ENCODE measurements around the gene INPP5D.

The INPP5D gene

GRCh38 chr2:233213975-233214374 lies 153.8 kb downstream of the INPP5D start:
- no peak for DNase-seq

- no peak for DNase-seq
These were observed 157.8 kb downstream of the INPP5D start for GRCh38 chr2:233217892-233218377.

DNA sequence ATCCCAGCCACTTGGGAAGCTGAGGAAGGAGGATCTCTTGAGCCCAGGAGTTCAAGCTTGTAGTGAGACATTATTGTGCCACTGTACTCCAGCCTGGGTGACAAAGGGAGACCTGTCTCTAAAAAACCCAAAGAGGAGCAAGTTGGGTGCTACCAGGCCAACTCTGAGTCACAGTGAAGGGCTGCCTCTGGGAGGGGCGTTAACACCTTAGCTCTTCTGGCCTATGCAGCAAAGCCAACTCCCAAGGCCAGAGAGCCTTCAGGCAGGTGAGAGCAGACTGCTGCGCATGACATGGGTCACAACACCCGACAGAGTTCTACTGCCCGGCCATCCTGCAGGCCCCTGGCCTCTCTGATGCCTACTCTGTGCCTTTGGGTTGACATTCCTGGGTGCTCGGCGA lies 158.7 kb downstream of the INPP5D start:
- DNase-seq, result no peak

DNA sequence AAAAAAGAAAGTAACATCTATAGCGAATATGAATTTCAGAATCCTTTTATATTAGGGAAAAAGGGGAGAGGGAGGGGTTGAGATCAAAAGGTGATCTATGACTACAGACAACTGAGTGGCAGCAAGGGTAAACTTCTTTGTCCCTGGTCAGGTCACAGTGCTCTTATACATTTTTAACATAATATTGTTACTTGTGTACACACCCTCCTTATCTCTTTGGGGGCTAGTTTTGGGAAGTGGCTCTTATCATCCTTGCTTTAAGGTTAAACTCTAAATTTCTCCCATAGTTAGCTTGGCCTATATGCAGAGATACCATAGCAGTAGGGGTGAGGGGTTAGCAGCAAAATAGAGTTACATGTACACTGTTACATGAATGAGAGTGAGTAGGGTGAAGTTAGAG lies 159.7 kb downstream of the INPP5D start:
- no peak for DNase-seq

DNA sequence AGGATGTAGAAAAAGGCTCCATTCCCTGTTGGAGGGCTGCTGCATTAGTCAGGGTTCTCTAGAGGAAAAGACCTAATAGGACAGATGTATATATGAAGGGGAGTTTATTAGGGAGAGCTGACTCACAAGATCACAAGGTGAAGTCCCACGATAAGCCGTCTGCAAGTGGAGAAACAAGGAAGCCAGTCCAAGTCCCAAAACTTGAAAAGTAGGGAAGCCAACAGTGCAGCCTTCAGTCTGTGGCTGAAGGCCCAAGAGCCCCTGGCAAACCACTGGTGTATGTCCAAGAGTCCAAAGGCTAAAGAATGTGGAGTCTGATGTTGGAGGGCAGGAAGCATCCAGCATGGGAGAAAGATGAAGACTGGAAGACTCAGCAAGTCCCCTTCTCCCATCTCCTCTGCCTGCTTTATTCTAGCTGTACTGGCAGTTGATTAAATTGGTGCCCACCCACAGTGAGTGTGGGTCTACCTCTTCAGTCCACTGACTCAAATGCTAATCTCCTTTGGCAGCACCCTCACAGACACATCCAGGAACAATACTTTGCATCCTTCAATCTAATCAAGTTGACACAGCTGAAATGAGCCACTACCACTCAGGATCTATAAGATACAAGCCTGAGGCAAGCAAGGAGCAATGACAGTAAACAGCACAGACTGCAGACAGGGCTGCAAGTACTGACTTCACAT lies 161.4 kb downstream of the INPP5D start:
- DNase-seq, result no peak

- DNase-seq, result no peak
These were observed 163.1 kb downstream of the INPP5D start for GRCh38 chr2:233223059-233223894.

- DNase-seq, result no peak
These were observed 165.3 kb downstream of the INPP5D start for GRCh38 chr2:233225230-233226068.

GRCh38 chr2:233226511-233227031 lies 166.4 kb downstream of the INPP5D start:
- no peak for DNase-seq

DNA sequence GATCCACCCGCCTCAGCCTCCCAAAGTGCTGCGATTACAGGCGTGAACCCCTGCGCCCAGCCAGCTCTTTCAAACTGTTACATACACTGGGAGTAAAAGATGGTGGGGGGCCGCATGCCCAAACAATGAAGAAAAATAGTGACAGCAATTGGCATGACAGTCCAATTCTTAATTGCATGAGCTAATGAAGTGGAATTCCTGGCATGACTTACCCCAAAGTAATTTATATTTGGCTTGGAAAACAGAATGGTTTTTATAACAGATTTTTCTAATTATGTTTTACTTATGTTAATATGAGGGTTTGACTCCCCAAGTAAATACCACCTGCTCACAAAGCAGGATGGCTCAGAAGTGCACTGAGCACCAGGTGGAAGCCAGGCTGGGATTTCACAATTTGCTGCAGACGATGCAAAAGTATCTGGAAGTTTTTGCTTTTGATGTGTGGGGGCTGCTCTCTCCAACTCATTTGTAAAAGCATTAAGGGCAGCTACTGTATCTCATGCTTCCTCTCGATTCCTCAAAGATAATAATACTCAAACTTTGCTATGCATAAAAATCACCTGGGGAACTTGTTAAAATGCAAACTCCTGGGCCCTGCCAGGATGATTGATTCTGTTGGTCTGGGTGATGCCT lies 167.3 kb downstream of the INPP5D start:
- DNase-seq, result no peak

DNA sequence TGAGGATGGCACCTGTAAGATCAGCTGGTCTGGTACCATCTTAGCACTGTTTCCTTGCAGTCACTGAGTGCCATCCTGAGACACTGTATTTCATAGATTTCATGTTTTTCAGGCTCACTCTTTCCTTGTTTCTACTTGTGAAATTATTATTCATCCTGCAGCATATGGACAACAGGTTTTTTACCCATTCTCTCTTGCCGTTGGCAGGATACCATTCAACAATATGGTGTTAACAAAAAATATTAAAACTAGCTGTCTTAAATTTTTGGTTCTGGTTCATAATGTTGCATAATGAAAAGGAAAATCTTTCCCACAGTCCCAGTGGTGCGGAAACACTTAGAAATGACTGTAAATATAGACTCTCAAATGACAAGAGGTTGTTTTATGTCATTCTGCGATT lies 168.2 kb downstream of the INPP5D start:
- no peak for DNase-seq

DNA sequence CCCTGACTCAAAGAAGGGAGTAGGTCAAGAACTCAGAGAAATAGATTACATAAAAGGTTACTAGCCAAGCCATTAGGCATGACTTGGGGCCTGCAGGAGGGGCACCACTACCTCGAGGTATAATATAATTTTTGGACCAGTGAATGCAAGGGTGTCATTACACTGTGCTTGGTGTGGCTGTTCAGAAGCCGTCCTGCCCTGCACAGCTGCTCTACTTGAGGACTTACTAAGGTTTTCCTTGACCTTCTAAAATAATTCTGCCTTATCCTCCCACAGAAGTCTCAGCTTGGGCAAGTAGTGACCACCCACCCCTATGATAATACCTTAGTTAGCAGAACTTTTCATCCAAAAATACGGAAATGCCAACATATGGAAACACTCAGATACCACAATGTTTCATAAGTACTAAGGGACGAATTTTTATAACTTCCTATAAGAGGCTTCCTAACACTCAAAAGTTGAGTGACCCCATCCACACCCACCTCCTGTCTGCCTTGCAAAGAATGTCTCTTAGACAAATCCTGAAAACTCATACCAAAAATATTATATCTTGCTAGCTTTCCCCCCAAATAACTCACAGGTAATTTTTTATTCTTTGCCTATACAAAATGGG lies 173.6 kb downstream of the INPP5D start:
- DNase-seq, result no peak

DNA sequence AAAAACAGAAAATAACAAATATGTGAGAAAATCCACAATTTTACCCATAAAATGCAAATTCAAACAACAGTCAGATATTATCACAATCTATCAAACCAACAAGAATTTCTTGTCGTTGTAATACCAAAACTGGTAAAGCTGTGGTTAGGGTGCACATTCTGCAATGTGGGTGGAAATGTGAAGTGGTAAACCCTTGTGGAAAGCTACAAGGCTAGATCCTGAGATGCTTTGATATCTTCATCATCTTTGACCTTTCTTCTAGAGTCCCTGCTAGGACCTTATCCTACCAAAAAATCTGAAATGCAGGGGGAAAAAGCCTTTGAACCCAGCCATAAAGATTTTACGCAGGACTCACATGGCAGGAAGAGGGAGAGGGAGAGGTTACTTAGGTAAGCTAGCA lies 174.1 kb downstream of the INPP5D start:
- DNase-seq, result no peak

GRCh38 chr2:233234996-233235395 lies 174.9 kb downstream of the INPP5D start:
- DNase-seq, result no peak

- no peak for DNase-seq
These were observed 175.8 kb downstream of the INPP5D start for GRCh38 chr2:233235977-233236376.

DNA sequence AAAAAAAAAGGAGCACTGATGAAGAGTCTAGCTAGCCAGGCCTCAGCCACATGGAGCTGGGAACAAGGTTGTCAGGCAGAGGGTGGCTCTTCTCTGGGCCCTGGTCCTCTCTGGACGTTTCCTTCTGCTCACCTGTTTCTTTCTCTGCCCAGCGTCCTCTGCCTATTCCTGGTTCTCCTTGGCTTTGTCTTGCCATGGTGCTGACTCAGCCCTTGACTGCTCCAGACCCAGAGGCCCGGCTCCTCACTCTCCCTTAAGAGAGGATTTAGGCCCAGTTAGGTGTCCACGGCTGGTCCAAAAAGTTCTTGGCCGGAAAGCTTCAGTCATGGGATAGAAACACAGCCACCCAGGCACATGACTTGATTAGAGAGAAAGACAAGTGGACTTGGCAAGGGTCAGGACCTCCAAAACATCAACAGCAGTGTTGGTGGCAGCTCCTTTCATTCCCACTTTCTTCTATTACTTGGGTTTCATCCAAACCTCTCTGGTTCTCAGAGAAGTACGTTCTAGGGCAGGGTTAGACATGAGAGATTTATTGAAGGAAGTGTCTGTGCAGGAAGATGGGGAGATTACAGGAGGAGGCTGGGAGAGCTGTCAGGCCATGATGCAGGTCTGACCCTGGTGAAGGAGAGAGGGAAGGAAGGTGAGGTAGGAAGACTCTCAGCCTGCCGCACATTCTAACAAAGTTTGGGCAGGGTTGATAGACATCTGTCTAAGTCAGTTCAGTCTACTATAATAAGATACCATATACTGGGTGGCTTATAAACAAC lies 176.9 kb downstream of the INPP5D start:
- DNase-seq, result no peak

DNA sequence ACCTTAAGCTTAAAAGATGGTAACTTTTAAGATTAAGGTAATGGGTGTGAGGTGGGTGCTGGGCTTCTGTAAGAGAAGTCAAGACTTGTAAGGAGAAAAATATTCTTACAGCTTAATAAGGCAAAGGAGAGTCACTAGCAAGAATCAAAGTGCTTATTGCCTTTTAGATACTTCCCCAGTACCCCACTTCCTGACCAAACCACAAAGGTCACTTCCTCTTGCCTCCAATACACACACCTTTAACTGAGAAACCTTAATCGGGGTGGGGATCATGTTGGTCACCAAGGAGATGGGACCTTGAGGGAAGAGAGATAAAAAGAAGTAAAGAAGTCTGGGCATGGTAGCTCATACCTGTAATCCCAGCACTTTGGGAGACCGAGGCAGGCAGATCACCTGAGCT lies 180.8 kb downstream of the INPP5D start:
- no peak for DNase-seq

DNA sequence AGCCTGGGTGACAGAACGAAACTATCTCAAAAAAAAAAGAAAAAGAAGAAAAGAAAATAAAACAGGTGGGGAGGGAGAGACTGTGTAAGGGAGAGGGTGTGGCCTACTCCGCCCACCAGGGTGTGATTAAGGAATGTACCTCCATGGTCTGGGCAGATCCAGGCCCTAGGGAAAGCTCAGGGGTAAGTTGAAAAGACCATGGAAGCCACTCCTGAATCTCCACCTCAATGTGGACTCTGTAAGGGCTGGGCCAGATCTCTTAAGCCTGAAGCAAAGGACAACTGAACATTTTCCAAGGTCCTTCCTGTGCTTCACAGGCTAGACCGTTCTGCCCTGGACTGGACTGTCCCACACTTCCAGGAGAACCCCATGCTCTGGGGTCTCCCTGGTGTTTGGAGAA lies 181.7 kb downstream of the INPP5D start:
- no peak for DNase-seq

GRCh38 chr2:233242231-233242927 lies 182.2 kb downstream of the INPP5D start:
- DNase-seq, result no peak

DNA sequence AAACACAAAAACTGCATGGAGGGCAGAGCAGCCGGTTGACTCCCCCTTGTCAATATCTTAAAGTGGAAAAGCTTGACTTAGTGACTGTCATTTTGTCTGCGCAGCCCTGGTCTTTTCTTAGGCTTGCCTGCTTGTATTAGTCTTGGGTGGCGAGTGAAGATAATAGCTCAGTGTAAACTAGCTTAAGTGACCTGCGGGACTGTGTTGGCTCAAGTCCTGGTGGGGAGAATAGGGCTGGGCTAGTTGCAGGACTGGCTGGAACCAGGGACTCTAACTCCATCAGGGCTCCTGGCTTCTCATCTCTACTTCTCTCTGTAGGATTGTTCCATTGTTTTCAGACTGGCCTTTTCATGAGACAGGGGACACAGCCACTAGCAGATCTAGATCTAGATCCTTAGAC lies 183.2 kb downstream of the INPP5D start:
- no peak for DNase-seq

GRCh38 chr2:233244818-233245217 lies 184.7 kb downstream of the INPP5D start:
- DNase-seq, result no peak

DNA sequence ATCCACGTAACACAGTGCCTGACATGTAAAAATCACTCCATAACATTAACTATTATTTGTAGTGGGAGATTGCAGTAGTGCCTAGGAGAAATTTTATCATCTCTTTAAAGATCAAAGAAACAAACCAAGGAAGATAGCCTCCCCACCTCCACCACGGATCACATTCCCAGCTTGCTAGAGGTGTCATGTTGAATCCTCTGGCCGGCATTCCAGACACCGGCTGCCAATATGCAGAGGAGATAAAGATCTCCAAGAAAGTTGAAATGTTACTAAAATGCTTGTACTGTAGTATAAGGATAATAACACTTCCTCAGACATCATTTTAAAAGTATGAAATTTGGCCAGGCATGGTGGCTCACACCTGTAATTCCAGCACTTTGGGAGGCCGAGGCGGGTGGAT lies 185.3 kb downstream of the INPP5D start:
- DNase-seq, result no peak

Data from amniotic stem cell (primary cell).